ENCODE data around the gene PRSS50.

PRSS50 gene

DNA sequence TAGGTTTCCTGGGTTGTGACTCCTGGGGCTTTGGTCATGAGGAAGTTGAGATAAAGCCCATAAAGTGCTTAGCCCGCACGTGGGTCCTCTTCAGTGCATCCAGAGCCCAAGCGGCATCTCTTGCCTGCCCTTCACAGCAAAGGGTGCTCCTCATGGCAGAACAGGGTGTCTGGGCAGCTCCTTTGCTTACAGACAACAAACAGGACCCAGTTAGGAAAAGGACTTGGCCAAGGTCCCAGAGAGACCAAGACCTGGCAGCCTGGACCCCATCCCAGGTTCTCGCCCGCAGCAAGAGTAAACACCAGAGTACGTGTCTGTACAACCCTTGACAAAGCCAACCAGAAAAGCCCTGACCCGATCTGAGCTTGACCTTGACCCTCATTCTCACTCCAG lies 51.2 kb downstream of the PRSS50 start:
- no peak for DNase-seq (ENCODE audit: low read depth in 2 of 2)
- no peak overlapping the region for H3K4me3 ChIP-seq (replicated peaks in 1 of 2; ENCODE audit: low read depth in 2 of 2, low read length in 2 of 2)
- no peak for TF ChIP-seq CTCF (IDR thresholded peaks at IDR 0.05; ENCODE audit: low read depth, low read length)

GRCh38 chr3:46665763-46666452 lies 51.8 kb downstream of the PRSS50 start:
- H3K4me3 ChIP-seq (replicated peaks in 1 of 2; ENCODE audit: low read depth in 2 of 2, low read length in 2 of 2): no peak overlapping the region
- no peak for DNase-seq (ENCODE audit: low read depth in 2 of 2)

GRCh38 chr3:46664971-46665762 lies 52.5 kb downstream of the PRSS50 start:
- no peak for DNase-seq (ENCODE audit: low read depth in 2 of 2)
- TF ChIP-seq CTCF (IDR thresholded peaks at IDR 0.05; ENCODE audit: low read depth, low read length): no peak
- H3K4me3 ChIP-seq (replicated peaks in 1 of 2; ENCODE audit: low read depth in 2 of 2, low read length in 2 of 2): no peak overlapping the region

More at GRCh38 chr3:46665763-46666452, 51.8 kb downstream of the PRSS50 start:
- no peak for TF ChIP-seq CTCF (IDR thresholded peaks at IDR 0.05; ENCODE audit: low read depth, low read length)

- TF ChIP-seq CTCF (IDR thresholded peaks at IDR 0.05; ENCODE audit: low read depth, low read length): no peak
- H3K4me3 ChIP-seq (replicated peaks in 1 of 2; ENCODE audit: low read depth in 2 of 2, low read length in 2 of 2): no peak overlapping the region
- no peak for DNase-seq (ENCODE audit: low read depth in 2 of 2)
Observed at GRCh38 chr3:46664188-46664970, 53.3 kb downstream of the PRSS50 start.

DNA sequence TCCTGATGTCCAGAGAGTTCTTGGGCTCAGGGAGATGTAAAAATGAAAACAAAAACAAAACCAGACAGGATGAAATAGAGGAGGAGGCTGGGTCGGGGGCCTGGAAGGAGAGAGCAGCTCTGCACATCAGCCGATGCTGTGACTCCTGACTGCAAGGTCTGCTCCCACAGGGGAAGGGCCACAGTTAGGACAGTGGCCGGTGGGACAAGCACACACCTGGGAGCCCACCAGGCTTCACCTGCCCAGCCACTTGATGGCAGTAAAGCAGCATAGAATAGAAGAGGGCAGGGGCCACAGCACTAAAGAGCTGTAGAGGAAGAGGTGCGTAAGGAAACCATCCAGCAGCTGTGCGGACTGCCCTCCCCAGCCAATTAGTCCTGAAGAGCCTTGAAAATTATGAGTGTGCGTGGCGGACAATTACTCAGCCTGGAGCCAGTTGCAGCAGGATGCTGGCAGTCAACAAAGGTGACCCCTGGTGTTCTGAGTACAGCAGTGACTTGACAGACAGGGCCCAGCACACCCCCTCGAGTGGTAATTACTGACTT lies 54.0 kb downstream of the PRSS50 start:
- DNase-seq (ENCODE audit: low read depth in 2 of 2): peak in 1 of 2 donors; percentile 13
- no peak for TF ChIP-seq CTCF (IDR thresholded peaks at IDR 0.05; ENCODE audit: low read depth, low read length)
- H3K4me3 ChIP-seq (replicated peaks in 1 of 2; ENCODE audit: low read depth in 2 of 2, low read length in 2 of 2): no peak overlapping the region

- DNase-seq (ENCODE audit: low read depth in 2 of 2): peak; percentile 32 to 33
- no peak for TF ChIP-seq CTCF (IDR thresholded peaks at IDR 0.05; ENCODE audit: low read depth, low read length)
- no peak overlapping the region for H3K4me3 ChIP-seq (replicated peaks in 1 of 2; ENCODE audit: low read depth in 2 of 2, low read length in 2 of 2)
Observed at GRCh38 chr3:46662771-46663551, 54.7 kb downstream of the PRSS50 start.
